Gastrocnemius medialis (tissue), 4 donors: ENCODE measurements around the gene NPEPL1.

Experiments used
- CTCF ChIP-seq, 5 experiments: fragments of 450-650 bp in 3 of 5; fragments of 200-600 bp in 2 of 5; sonication (generic) in 2 of 5; IDR thresholded peaks in 4 of 5; conservative IDR thresholded peaks in 1 of 5; 1 replicate in 4 of 5; 2 replicates in 1 of 5; pipeline ENCODE4 v1.5.1; 2016 to 2019; ENCODE audit warnings: antibody characterized with exemption in 5 of 5, mild to moderate bottlenecking in 3 of 5, moderate library complexity in 3 of 5
- POLR2A ChIP-seq, 2 donors: fragments of 450-650 bp; IDR thresholded peaks; one replicate each; pipeline ENCODE4 v1.6.1; 2017; ENCODE audit warnings: antibody characterized with exemption in 2 of 2, mild to moderate bottlenecking in 2 of 2, moderate library complexity in 2 of 2

DNA sequence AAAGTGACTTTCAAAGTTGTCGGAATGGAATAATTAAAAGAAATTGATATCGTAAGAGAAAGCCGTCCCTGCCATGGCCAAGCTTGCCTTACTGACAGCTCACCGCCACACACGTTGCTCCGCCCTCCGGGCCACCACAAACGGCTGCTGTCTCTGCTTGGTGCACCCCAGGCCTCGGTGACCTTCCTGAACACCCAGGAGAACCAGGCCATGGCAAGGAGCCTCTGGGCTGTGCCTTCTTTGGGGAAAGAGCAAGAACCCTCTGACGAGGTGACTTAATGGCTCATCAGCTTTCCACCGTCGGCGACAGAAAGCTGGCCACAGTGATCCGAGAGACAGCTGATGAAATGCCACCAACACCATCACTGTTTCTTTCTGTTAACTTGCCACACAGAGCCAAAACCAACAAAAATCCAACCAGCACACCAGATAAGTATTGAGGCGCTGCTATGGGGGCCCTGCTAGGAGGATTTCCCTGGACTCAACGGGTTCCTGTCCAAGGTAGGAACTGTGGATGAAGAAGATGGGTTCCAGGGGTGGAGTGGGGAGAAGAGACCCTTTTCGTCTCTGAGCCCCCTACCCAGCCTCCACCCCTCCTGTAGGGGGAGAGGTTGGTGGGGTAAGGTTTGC, 61.4 kb downstream of the NPEPL1 start:
- TF ChIP-seq CTCF (IDR thresholded peaks at IDR 0.05 in 4 of 5, conservative IDR thresholded peaks at IDR 0.05 in 1 of 5): no peak
- TF ChIP-seq POLR2A (IDR thresholded peaks at IDR 0.05): no peak
